IPS-15b (cell line): Measurements from ENCODE around the gene TMPRSS12.
"Not testable (repeated sequence)": the region's sequence is repeated elsewhere in the genome, so short reads cannot be mapped to it uniquely, and the experiment has no call there.

Experiments
- H3K27me3 ChIP-seq: one replicate; pipeline ENCODE4 v1.6.1; 2013; ENCODE audit warnings: low read length; ENCODE audit not compliant: control insufficient read depth, insufficient read depth
- H3K36me3 ChIP-seq: one replicate; pipeline ENCODE4 v1.6.1; 2013; ENCODE audit warnings: low read length; ENCODE audit not compliant: control insufficient read depth, insufficient read depth
- H3K4me1 ChIP-seq: one replicate; pipeline ENCODE4 v1.6.1; 2013; ENCODE audit warnings: mild to moderate bottlenecking, low read length; ENCODE audit not compliant: control insufficient read depth, insufficient read depth
- H3K4me3 ChIP-seq: one replicate; pipeline ENCODE4 v1.5.1; 2013; ENCODE audit warnings: low read depth, low read length
- H3K9ac ChIP-seq: one replicate; pipeline ENCODE4 v1.6.1; 2013; ENCODE audit warnings: low read depth, mild to moderate bottlenecking, low read length
- H3K9me3 ChIP-seq: one replicate; pipeline ENCODE4 v1.6.1; 2013; ENCODE audit warnings: mild to moderate bottlenecking, low read length; ENCODE audit not compliant: control insufficient read depth, insufficient read depth

Gene TMPRSS12

GRCh38 chr12:50916292-50916691 is 73.6 kb downstream of the TMPRSS12 start:
- Histone ChIP-seq H3K9me3 (peaks cover 17% of the 10 kb centered on the region), H3K4me3 (no peak overlapping the region), H3K27me3 (no peaks in the 10 kb centered on the region), H3K36me3 (no peaks in the 10 kb centered on the region), H3K4me1 (no peaks in the 10 kb centered on the region), H3K9ac (no peak overlapping the region)

DNA sequence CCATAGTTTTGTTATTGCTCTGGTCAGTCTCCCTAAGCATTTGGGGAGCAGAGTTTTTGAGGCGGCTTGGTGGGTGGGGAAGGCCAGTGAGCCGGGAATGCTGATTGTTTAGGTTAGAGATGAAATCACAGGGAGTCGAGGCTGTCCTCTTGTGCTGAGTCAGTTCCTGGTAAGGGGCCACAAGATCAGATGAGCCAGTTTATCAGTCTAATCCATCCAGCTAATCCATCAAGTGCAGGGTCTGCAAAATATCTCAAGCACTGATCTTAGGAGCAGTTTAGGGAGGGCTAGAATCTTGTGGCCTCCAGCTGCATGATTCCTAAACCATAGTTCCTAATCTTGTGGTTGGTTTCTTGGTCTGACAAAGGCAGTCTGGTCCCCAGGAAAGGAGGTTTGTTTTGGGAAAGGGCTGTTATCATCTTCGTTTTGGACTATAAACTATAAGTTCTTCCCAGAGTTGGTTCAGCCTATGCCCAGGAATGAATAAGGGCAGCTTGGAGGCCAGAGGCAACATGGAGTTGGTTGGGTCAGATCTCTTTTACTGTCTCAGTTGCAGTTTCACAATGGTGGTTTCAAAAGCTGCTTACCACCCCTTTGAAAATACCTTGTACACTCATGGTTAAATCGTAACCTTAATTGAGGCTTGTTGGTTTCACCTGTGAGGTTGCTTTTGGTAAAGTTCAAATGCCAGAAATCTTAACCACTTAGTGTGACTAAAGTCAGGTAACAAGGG is 76.0 kb downstream of the TMPRSS12 start:
- no peaks in the 10 kb centered on the region for H3K36me3 ChIP-seq

GRCh38 chr12:50922820-50923219 is 80.1 kb downstream of the TMPRSS12 start:
- Histone ChIP-seq H3K9me3 (no peaks in the 10 kb centered on the region), H3K4me3 (no peak overlapping the region), H3K36me3 (no peaks in the 10 kb centered on the region), H3K27me3 (no peaks in the 10 kb centered on the region), H3K9ac (no peak overlapping the region), H3K4me1 (peaks cover 24% of the 10 kb centered on the region)

More for the DNA sequence above, 76.0 kb downstream of the TMPRSS12 start:
- H3K27me3 ChIP-seq, result no peaks in the 10 kb centered on the region
- H3K4me3 ChIP-seq, result no peak overlapping the region
- H3K4me1 ChIP-seq, result peaks cover 15% of the 10 kb centered on the region
- H3K9me3 ChIP-seq, result peaks cover 7% of the 10 kb centered on the region
- H3K9ac ChIP-seq, result no peak overlapping the region

- Histone ChIP-seq H3K4me3 (no peak overlapping the region), H3K36me3 (no peaks in the 10 kb centered on the region), H3K9ac (no peak overlapping the region), H3K4me1 (peaks cover 26% of the 10 kb centered on the region), H3K9me3 (no peaks in the 10 kb centered on the region), H3K27me3 (no peaks in the 10 kb centered on the region)
These were observed 80.8 kb downstream of the TMPRSS12 start for GRCh38 chr12:50923361-50924130.

DNA sequence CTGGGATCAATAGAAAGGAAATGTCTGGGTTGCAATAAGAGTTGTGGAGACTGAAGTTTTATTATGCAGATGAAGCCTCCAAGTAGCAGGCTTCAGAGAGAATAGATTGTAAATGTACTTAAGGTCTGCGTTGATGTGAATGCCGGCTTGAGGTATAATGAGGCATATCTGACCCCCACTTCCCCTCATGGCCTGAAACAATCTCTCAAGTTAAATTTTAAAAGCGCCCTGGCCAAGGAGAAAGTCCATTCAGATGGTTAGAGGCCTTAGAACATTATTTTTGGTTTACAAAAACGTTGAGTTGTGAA is 81.4 kb downstream of the TMPRSS12 start:
- Histone ChIP-seq H3K4me3 (peak overlapping the region; percentile 33), H3K9ac (no peak overlapping the region), H3K4me1 (peaks cover 26% of the 10 kb centered on the region)

GRCh38 chr12:50924439-50925341 is 82.0 kb downstream of the TMPRSS12 start:
- Histone ChIP-seq H3K36me3 (no peaks in the 10 kb centered on the region), H3K4me3 (peak overlapping the region; percentile 49), H3K27me3 (no peaks in the 10 kb centered on the region), H3K9me3 (no peaks in the 10 kb centered on the region), H3K9ac (no peak overlapping the region), H3K4me1 (peaks cover 26% of the 10 kb centered on the region)

More for the DNA sequence above, 81.4 kb downstream of the TMPRSS12 start:
- Histone ChIP-seq H3K27me3 (no peaks in the 10 kb centered on the region), H3K36me3 (no peaks in the 10 kb centered on the region), H3K9me3 (no peaks in the 10 kb centered on the region)

DNA sequence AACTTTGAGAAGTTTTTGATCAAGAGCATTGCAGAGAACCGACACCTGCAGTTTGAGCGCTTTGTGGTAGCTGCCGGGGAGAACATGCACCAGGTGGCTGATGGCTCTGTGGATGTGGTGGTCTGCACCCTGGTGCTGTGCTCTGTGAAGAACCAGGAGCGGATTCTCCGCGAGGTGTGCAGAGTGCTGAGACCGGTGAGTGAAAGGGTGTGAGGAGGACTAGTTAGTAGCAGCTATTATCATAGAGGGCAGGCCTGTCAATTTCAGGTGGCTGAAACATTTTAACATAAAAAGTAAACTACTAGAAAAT is 82.6 kb downstream of the TMPRSS12 start:
- no peaks in the 10 kb centered on the region for H3K9me3 ChIP-seq
- H3K36me3 ChIP-seq, result no peaks in the 10 kb centered on the region
- H3K9ac ChIP-seq, result no peak overlapping the region
- peaks cover 26% of the 10 kb centered on the region for H3K4me1 ChIP-seq
- no peaks in the 10 kb centered on the region for H3K27me3 ChIP-seq
- peak overlapping the region; percentile 49 for H3K4me3 ChIP-seq

- Histone ChIP-seq H3K4me3 (peak overlapping the region; percentile 49), H3K27me3 (no peaks in the 10 kb centered on the region), H3K9me3 (no peaks in the 10 kb centered on the region), H3K4me1 (peaks cover 26% of the 10 kb centered on the region), H3K36me3 (no peaks in the 10 kb centered on the region), H3K9ac (no peak overlapping the region)
These were observed 83.2 kb downstream of the TMPRSS12 start for GRCh38 chr12:50925920-50926319.

DNA sequence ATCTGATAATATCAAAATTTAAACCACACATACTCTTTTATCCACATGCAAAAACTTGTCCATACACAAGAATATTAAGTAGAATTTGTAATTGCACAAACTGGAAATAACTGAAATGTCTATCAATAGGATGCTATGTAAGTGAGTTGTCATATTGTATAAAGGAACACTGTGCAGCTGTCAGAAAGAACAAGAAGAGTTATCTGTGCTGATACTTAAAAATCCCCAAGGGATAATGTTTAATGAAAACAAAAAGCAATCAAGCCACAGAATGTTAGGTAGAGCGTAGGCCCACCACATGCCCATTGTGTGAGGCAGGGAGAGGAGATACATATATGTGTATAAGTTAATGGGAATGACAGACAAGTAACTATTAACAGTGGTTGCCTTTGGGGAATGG is 83.7 kb downstream of the TMPRSS12 start:
- H3K4me3 ChIP-seq, result no peak overlapping the region
- H3K9ac ChIP-seq, result no peak overlapping the region
- H3K4me1 ChIP-seq, result peaks cover 26% of the 10 kb centered on the region

GRCh38 chr12:50926932-50927331 is 84.2 kb downstream of the TMPRSS12 start:
- not testable (repeated sequence) for H3K27me3 ChIP-seq, H3K36me3 ChIP-seq, H3K9ac ChIP-seq, H3K9me3 ChIP-seq, H3K4me3 ChIP-seq
- H3K4me1 ChIP-seq, result peaks cover 24% of the 10 kb centered on the region

More for the DNA sequence above, 83.7 kb downstream of the TMPRSS12 start:
- H3K27me3 ChIP-seq, result no peaks in the 10 kb centered on the region
- H3K36me3 ChIP-seq, result no peaks in the 10 kb centered on the region
- H3K9me3 ChIP-seq, result no peaks in the 10 kb centered on the region

DNA sequence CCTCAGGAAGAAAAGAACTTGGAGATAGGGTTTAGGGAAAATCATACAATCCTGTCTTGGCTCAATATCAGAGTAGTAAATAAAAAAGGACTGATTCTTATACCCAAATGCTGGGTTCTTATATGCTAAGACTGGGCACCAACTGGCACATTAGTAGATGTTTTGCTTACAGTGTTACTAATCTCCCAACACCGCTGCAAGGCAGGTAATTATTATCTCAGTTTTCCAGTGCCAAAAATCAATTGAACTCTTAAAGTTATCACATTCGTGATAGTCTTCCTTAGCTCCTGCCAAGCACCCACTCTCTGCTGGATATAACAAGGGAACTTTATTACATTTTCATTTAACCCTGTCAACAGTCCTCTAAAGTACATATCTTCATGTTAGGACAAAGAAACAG is 84.6 kb downstream of the TMPRSS12 start:
- Histone ChIP-seq H3K4me1 (peaks cover 23% of the 10 kb centered on the region), H3K9me3 (no peaks in the 10 kb centered on the region), H3K27me3 (no peaks in the 10 kb centered on the region), H3K9ac (no peak overlapping the region), H3K4me3 (no peak overlapping the region), H3K36me3 (no peaks in the 10 kb centered on the region)
